ENCODE data around the gene GPR31. TPM values are rescaled to one million over a fixed set of nuclear protein-coding genes. Genes with fewer than 3 reads are reported as not detected.

The GPR31 gene
- polyA plus RNA-seq, 1 donor from 2014 or later, result not detected

- no peaks in the 10 kb centered on the region for H3K27me3 ChIP-seq (ENCODE audit: insufficient read depth, low read depth, low read length)
- no peaks in the 10 kb centered on the region for H3K9me2 ChIP-seq (ENCODE audit: insufficient read depth, low read length)
- no peak overlapping the region for H2AFZ ChIP-seq (ENCODE audit: low read depth, low read length)
- no peak overlapping the region for H3K4me3 ChIP-seq (ENCODE audit: low read length)
- H3F3A ChIP-seq (ENCODE audit: insufficient read depth, low read length, poor library complexity, severe bottlenecking), result no peaks in the 10 kb centered on the region
- H3K36me3 ChIP-seq (ENCODE audit: insufficient read depth, low read length), result no peaks in the 10 kb centered on the region
- no peak overlapping the region for H3K4me2 ChIP-seq (ENCODE audit: low read length)
- no peaks in the 10 kb centered on the region for H3K9me3 ChIP-seq (ENCODE audit: low read length)
- H3K79me2 ChIP-seq (replicated peaks; ENCODE audit: insufficient read depth, low read length), result no peaks in the 10 kb centered on the region
- no peak overlapping the region for H3K27ac ChIP-seq (ENCODE audit: low read length)
- H4K20me1 ChIP-seq (ENCODE audit: insufficient read depth), result no peaks in the 10 kb centered on the region
- no peak overlapping the region for H3K9ac ChIP-seq (ENCODE audit: low read length)
- TF ChIP-seq SMC3 (conservative IDR thresholded peaks at IDR 0.05; ENCODE audit: poor library complexity) (no peak), POLR2AphosphoS5 (IDR thresholded peaks at IDR 0.05) (no peak), MXI1 (conservative IDR thresholded peaks at IDR 0.05; ENCODE audit: poor library complexity, severe bottlenecking) (no peak), CTCF (IDR thresholded peaks at IDR 0.05; ENCODE audit: poor library complexity, severe bottlenecking) (no peak), RAD21 (conservative IDR thresholded peaks at IDR 0.05) (no peak), EP300 (conservative IDR thresholded peaks at IDR 0.05; ENCODE audit: poor library complexity, severe bottlenecking) (no peak), EZH2 (IDR thresholded peaks at IDR 0.05; ENCODE audit: borderline replicate concordance, insufficient read depth, low read length, poor library complexity, severe bottlenecking) (no peak), TAF1 (IDR thresholded peaks at IDR 0.05; ENCODE audit: low read depth) (no peak), REST (IDR thresholded peaks at IDR 0.05; ENCODE audit: borderline replicate concordance) (no peak)
Observed at GRCh38 chr6:167146135-167146534, 11.6 kb downstream of the GPR31 start.

GRCh38 chr6:167145461-167145860, 12.3 kb downstream of the GPR31 start:
- Histone ChIP-seq H3K4me3 (ENCODE audit: low read length) (no peak overlapping the region), H2AFZ (ENCODE audit: low read depth, low read length) (no peak overlapping the region)
- TF ChIP-seq SMC3 (conservative IDR thresholded peaks at IDR 0.05; ENCODE audit: poor library complexity) (no peak), MXI1 (conservative IDR thresholded peaks at IDR 0.05; ENCODE audit: poor library complexity, severe bottlenecking) (no peak), EZH2 (IDR thresholded peaks at IDR 0.05; ENCODE audit: borderline replicate concordance, insufficient read depth, low read length, poor library complexity, severe bottlenecking) (no peak), CTCF (IDR thresholded peaks at IDR 0.05; ENCODE audit: poor library complexity, severe bottlenecking) (no peak), EP300 (conservative IDR thresholded peaks at IDR 0.05; ENCODE audit: poor library complexity, severe bottlenecking) (no peak), TAF1 (IDR thresholded peaks at IDR 0.05; ENCODE audit: low read depth) (no peak), POLR2AphosphoS5 (IDR thresholded peaks at IDR 0.05) (no peak), REST (IDR thresholded peaks at IDR 0.05; ENCODE audit: borderline replicate concordance) (no peak), RAD21 (conservative IDR thresholded peaks at IDR 0.05) (no peak)

More at GRCh38 chr6:167145461-167145860, 12.3 kb downstream of the GPR31 start:
- Histone ChIP-seq H3K27me3 (ENCODE audit: insufficient read depth, low read depth, low read length) (no peaks in the 10 kb centered on the region), H3K9ac (ENCODE audit: low read length) (no peak overlapping the region), H3K9me2 (ENCODE audit: insufficient read depth, low read length) (no peaks in the 10 kb centered on the region), H3K36me3 (ENCODE audit: insufficient read depth, low read length) (no peaks in the 10 kb centered on the region), H3K4me2 (ENCODE audit: low read length) (no peak overlapping the region), H3K79me2 (replicated peaks; ENCODE audit: insufficient read depth, low read length) (no peaks in the 10 kb centered on the region), H3K9me3 (ENCODE audit: low read length) (no peaks in the 10 kb centered on the region), H4K20me1 (ENCODE audit: insufficient read depth) (no peaks in the 10 kb centered on the region), H3F3A (ENCODE audit: insufficient read depth, low read length, poor library complexity, severe bottlenecking) (no peaks in the 10 kb centered on the region), H3K27ac (ENCODE audit: low read length) (no peak overlapping the region)
